HCT116 (cell line): ENCODE data around the gene GRIN2C. TPM values are rescaled to one million over a fixed set of nuclear protein-coding genes. Genes with fewer than 3 reads are reported as not detected.

Experiments used
- ATAC-seq: fragments of 200-7000 bp; cut with Tn5 transposase; 2 replicates; pipeline ENCODE4 v1.9.1; 2020; ENCODE audit warnings: mild to moderate bottlenecking, moderate library complexity
- BruUV-seq: library from RNA; stranded (reverse); fragments of 400-500 nt; replicated peaks from 2 replicates; lab custom pipeline; 2021; lab: Mats Ljungman, UMichigan
- CTCF ChIA-PET: fragments of 300-600 bp; sonication (Branson Sonifier 250); formaldehyde crosslinking; loops from one replicate; lab custom pipeline; 2021; ENCODE audit warnings: antibody characterized with exemption; lab: Charles Lee
- POLR2A ChIA-PET: fragments of 300-600, 350-600 bp; sonication (Branson Sonifier 250); formaldehyde crosslinking; loops from one replicate; lab custom pipeline; 2021; ENCODE audit warnings: antibody characterized with exemption; lab: Charles Lee
- RAD21 ChIA-PET, 2 experiments: fragments of 300-600 bp; sonication (Branson Sonifier 250); formaldehyde crosslinking; loops; one replicate each; lab custom pipeline; 2023; ENCODE audit warnings: low total read pairs in 2 of 2; ENCODE audit not compliant: uncharacterized antibody in 2 of 2, unreplicated experiment in 2 of 2, low non-redundant PET in 1 of 2; lab: Charles Lee
- DNase-seq: peaks from one replicate; pipeline ENCODE4 v3.0.0-alpha.2; 2010; ENCODE audit warnings: low read depth, low spot score
- H2AFZ ChIP-seq: fragments of 200-600 bp; shearing (Covaris generic), sonication (generic); 2 replicates; pipeline ENCODE4 v1.6.1; 2017; ENCODE audit warnings: low read depth, mixed run types, mixed read lengths, antibody characterized with exemption, low read length; ENCODE audit not compliant: poor library complexity, severe bottlenecking
- H3K27ac ChIP-seq: 2 replicates; pipeline ENCODE4 v1.5.1; 2012; ENCODE audit warnings: low read depth, low read length
- H3K27me3 ChIP-seq: fragments of 200-600 bp; sonication (generic); 2 replicates; pipeline ENCODE4 v1.6.1; 2016; ENCODE audit warnings: mixed run types, low read length, mixed read lengths; ENCODE audit not compliant: insufficient read depth
- H3K36me3 ChIP-seq, 2 experiments: fragments of 200-500 bp in 1 of 2; fragments of 200-600 bp in 1 of 2; sonication (Bioruptor generic) in 1 of 2; sonication (generic) in 1 of 2; 2 replicates each; pipeline versions ENCODE4 v1.5.1 to v1.6.1; 2014 to 2016; ENCODE audit warnings: low read length in 2 of 2, inconsistent platforms in 1 of 2, mixed read lengths in 1 of 2, mixed run types in 1 of 2; ENCODE audit not compliant: insufficient read depth in 2 of 2, control insufficient read depth in 1 of 2
- H3K4me1 ChIP-seq, 2 experiments: fragments of 200-600 bp in 1 of 2; sonication (generic) in 1 of 2; 2 replicates each; pipeline versions ENCODE4 v1.5.1 to v1.6.1; 2012 to 2017; ENCODE audit warnings: low read length in 2 of 2, inconsistent platforms in 1 of 2, mild to moderate bottlenecking in 1 of 2, mixed read lengths in 1 of 2, mixed run types in 1 of 2, moderate library complexity in 1 of 2; ENCODE audit not compliant: insufficient read depth in 2 of 2, control insufficient read depth in 1 of 2
- H3K4me2 ChIP-seq: fragments of 200-600 bp; sonication (generic); 2 replicates; pipeline ENCODE4 v1.6.1; 2017; ENCODE audit warnings: mixed run types, low read length, mixed read lengths
- H3K4me3 ChIP-seq, 2 experiments: fragments of 200-600 bp in 1 of 2; sonication (generic) in 1 of 2; replicated peaks in 1 of 2; 2 replicates each; pipeline ENCODE4 v1.5.1; 2011 to 2016; ENCODE audit warnings: low read length in 2 of 2, control low read depth in 1 of 2, low read depth in 1 of 2, mild to moderate bottlenecking in 1 of 2, mixed read lengths in 1 of 2, mixed run types in 1 of 2
- H3K79me2 ChIP-seq: fragments of 200-600 bp; sonication (generic); 2 replicates; pipeline ENCODE4 v1.6.1; 2017; ENCODE audit warnings: mild to moderate bottlenecking, mixed run types, low read length, moderate library complexity, mixed read lengths; ENCODE audit not compliant: insufficient read depth
- H3K9ac ChIP-seq: fragments of 200-600 bp; sonication (generic); 2 replicates; pipeline ENCODE4 v1.6.1; 2016; ENCODE audit warnings: low read length, mixed read lengths
- H3K9me2 ChIP-seq: fragments of 200-600 bp; sonication (generic), shearing (Covaris generic); 2 replicates; pipeline ENCODE4 v1.6.1; 2017; ENCODE audit warnings: mixed run types, mild to moderate bottlenecking, moderate library complexity; ENCODE audit not compliant: insufficient read depth
- H3K9me3 ChIP-seq, 2 experiments: fragments of 200-500 bp in 1 of 2; fragments of 200-600 bp in 1 of 2; sonication (Bioruptor generic) in 1 of 2; sonication (generic) in 1 of 2; 2 replicates each; pipeline ENCODE4 v1.6.1; 2014 to 2017; ENCODE audit warnings: low read length in 2 of 2, mixed read lengths in 2 of 2, inconsistent platforms in 1 of 2, low read depth in 1 of 2, mild to moderate bottlenecking in 1 of 2, mixed run types in 1 of 2, moderate library complexity in 1 of 2; ENCODE audit not compliant: control insufficient read depth in 1 of 2, insufficient read depth in 1 of 2
- H4K20me1 ChIP-seq: fragments of 200-600 bp; sonication (generic), shearing (Covaris generic); 2 replicates; pipeline ENCODE4 v1.6.1; 2017; ENCODE audit warnings: mixed run types, mild to moderate bottlenecking, moderate library complexity; ENCODE audit not compliant: insufficient read depth
- JUND ChIP-seq: IDR thresholded peaks from 2 replicates; pipeline ENCODE4 v1.6.1; 2012
- ZFX ChIP-seq: fragments of 450-650 bp; IDR thresholded peaks from 2 replicates; pipeline ENCODE4 v1.6.1; 2017
- intact Hi-C: fragments of 100-400 bp; cut with micrococcal nuclease; formaldehyde crosslinking; loops from 2 replicates; pipeline ENCODE4 v1.10.0; 2022
- total RNA-seq: library from RNA; stranded (reverse); gene quantifications from one replicate; pipeline ENCODE4 v1.2.1, GENCODE V29; 2021; ENCODE audit not compliant: unreplicated experiment
- TF ChIP-seq, protein P1 (sequence below): IDR thresholded peaks from 2 replicates; pipeline ENCODE4 v1.6.1; 2012

GRIN2C gene
- total RNA-seq, 1 experiment from 2014 or later = 2.2 TPM

DNA sequence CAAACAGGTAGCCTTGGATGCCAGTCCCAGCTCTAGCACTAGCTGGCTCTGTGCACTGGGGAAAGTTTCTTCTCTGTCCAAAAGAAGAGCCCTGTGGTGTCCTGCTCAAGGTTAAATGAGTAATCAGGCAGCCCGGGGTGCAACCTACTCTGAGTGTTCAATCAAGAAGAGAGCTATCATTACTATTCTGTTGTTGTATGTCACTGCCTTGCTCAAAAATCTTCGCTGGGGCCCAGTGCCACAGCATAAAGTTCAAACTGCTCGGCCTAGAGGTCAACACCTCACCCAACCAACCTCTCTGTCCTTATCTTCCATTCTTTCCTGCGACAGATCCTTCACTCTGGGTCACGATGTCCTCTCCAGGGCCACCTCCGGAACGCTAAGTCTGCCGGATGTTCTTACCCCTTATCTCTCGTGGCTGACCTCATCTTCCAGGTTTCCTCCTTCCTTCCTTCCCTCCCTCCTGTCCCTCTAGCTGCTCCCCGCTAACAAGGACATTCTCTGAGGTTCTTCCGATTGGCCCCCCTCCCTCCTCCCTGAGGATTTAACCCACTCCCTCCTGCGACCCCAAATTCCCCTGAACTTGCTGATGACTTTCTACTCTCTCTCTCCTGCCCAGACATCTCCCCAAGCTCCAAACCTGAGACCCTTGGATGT lies 8.7 kb upstream of the GRIN2C start:
- Histone ChIP-seq H3K27ac (no peak overlapping the region), H3K4me1 (peaks cover 4 to 29% of the 10 kb centered on the region in 2 experiments; a peak in 3 of 4 replicates), H3K36me3 (peaks cover 7 to 9% of the 10 kb centered on the region in 2 experiments; a peak in 3 of 4 replicates), H3K9me2 (no peaks in the 10 kb centered on the region), H3K9me3 (no peaks in the 10 kb centered on the region), H3K27me3 (no peaks in the 10 kb centered on the region), H3K9ac (no peak overlapping the region), H3K79me2 (peaks cover 12% of the 10 kb centered on the region), H2AFZ (no peak overlapping the region), H3K4me2 (no peak overlapping the region), H4K20me1 (no peaks in the 10 kb centered on the region), H3K4me3 (no peak overlapping the region)
- DNase-seq (no peak), ATAC-seq (no peak)
- CTCF ChIA-PET = no interaction called here
- TF ChIP-seq ZFX = no peak
- TF ChIP-seq JUND = no peak
- POLR2A ChIA-PET = interaction anchor here (1.9 kb wide), 1 partner anchor 16 kb away, joined by 4 read pairs; no protein-coding TSS in a partner anchor
- no TSS peak for BruUV-seq
- intact Hi-C loops = no loop called here
- RAD21 ChIA-PET = interaction anchor here in 1 of 2 experiments (0.8 kb wide), 1 partner anchor 10 kb away, joined by 6 read pairs; no protein-coding TSS in a partner anchor

DNA sequence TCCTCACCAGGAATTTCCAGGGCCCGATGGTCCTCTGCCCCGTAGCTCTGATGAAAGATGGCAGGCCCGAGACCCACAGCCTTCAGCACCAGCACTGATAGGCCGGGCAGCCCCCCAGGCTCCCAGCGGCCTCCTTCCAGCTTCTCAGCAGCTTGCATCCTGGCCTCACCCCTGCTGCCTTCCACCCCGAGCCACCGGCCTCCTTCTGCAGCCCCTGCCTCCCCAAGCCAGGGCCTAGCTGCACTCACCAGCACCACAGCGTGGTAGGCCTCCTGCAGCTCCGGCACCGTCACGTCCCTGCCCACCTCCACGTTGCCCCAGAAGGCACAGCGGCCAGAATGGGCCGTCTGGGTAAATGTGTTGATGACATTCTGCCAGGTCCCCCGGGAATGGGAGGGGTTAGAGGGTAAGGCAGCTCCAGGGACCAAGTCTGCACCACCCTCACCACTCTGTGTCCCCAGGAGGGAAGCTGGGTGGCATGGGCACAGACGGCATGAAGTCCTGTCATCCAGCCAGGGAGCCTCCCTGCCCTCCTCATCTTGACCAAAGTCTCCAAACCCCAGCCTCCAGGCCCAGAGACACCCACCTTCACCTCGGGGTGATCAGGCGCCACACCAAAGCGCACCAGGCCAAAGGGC lies 6.6 kb upstream of the GRIN2C start:
- H3K9ac ChIP-seq = no peak overlapping the region
- BruUV-seq = no TSS peak

More for the DNA sequence above, 6.6 kb upstream of the GRIN2C start:
- no peak overlapping the region; the same call in 1 of the 2 replicates for H3K27ac ChIP-seq
- intact Hi-C loops = no loop called here
- DNase-seq (no peak), ATAC-seq (no peak)
- no peaks in the 10 kb centered on the region for H3K9me3 ChIP-seq
- H3K4me2 ChIP-seq = no peak overlapping the region
- no peak overlapping the region for H2AFZ ChIP-seq
- H3K9me2 ChIP-seq = no peaks in the 10 kb centered on the region
- H3K36me3 ChIP-seq = peaks cover 7 to 15% of the 10 kb centered on the region in 2 experiments; a peak in 3 of 4 replicates
- H4K20me1 ChIP-seq = no peaks in the 10 kb centered on the region
- peaks cover 0 to 16% of the 10 kb centered on the region in 2 experiments; a peak in 2 of 4 replicates for H3K4me1 ChIP-seq
- no peaks in the 10 kb centered on the region for H3K27me3 ChIP-seq
- POLR2A ChIA-PET = interaction anchor here (0.7 kb wide), 1 partner anchor 24 kb away, joined by 3 read pairs; no protein-coding TSS in a partner anchor
- TF ChIP-seq, protein P1, sequence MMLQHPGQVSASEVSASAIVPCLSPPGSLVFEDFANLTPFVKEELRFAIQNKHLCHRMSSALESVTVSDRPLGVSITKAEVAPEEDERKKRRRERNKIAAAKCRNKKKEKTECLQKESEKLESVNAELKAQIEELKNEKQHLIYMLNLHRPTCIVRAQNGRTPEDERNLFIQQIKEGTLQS = no peak
- CTCF ChIA-PET = interaction anchor here (0.8 to 2.1 kb wide), 7 partner anchors 10 to 209 kb away, joined by 3 to 15 read pairs (median 8); no protein-coding TSS in a partner anchor
- H3K4me3 ChIP-seq = no peak overlapping the region
- RAD21 ChIA-PET = interaction anchor here in 1 of 2 experiments (0.8 to 1.3 kb wide), 3 partner anchors 23 to 92 kb away, joined by 3 to 5 read pairs (median 4); no protein-coding TSS in a partner anchor
- peaks cover under 1% of the 10 kb centered on the region; the same call in 1 of the 2 replicates for H3K79me2 ChIP-seq
